HFFc6 (cell line): ENCODE results near the gene GRM2. TPM values are rescaled to one million over a fixed set of nuclear protein-coding genes. Genes with fewer than 3 reads are reported as not detected.

Experiments used
- DNase-seq: peaks from one replicate; pipeline ENCODE4 v3.0.0-alpha.2; 2018
- H3K27ac Mint-ChIP-seq: 2 replicates; pipeline ENCODE4 v1.8.0; 2020; ENCODE audit warnings: mild to moderate bottlenecking, mixed read lengths
- H3K27me3 Mint-ChIP-seq: 2 replicates; pipeline ENCODE4 v1.8.0; 2021; ENCODE audit warnings: mild to moderate bottlenecking, moderate library complexity, mixed read lengths; ENCODE audit not compliant: insufficient read depth
- H3K36me3 Mint-ChIP-seq: 2 replicates; pipeline ENCODE4 v1.8.0; 2021; ENCODE audit warnings: low read depth, mixed read lengths
- H3K4me1 Mint-ChIP-seq: 2 replicates; pipeline ENCODE4 v1.8.0; 2020; ENCODE audit warnings: low read depth, mixed read lengths
- H3K4me3 Mint-ChIP-seq: 2 replicates; pipeline ENCODE4 v1.8.0; 2020; ENCODE audit warnings: mild to moderate bottlenecking, moderate library complexity, mixed read lengths
- H3K9me3 Mint-ChIP-seq: 2 replicates; pipeline ENCODE4 v1.8.0; 2020; ENCODE audit warnings: mild to moderate bottlenecking, mixed read lengths
- total RNA-seq, 6 experiments: library from RNA; stranded (reverse); fragmentation: NEBNext Ultra II Directional; extraction: Animal tissue kit (Norgen Biotek cat#: 25700); gene quantifications; 2 replicates in 1 of 6; 3 replicates in 5 of 6; pipeline ENCODE4 v1.2.3, GENCODE V29; 2021
- TF ChIP-seq, protein P1 (sequence below): fragments of 200-600 bp; sonication (generic); IDR thresholded peaks from 2 replicates; pipeline ENCODE4 v1.5.0; 2021; ENCODE audit warnings: antibody characterized with exemption, mild to moderate bottlenecking

GRM2 gene
- total RNA-seq, 6 experiments from 2014 or later, result 0.02 TPM; not detected in 5

DNA sequence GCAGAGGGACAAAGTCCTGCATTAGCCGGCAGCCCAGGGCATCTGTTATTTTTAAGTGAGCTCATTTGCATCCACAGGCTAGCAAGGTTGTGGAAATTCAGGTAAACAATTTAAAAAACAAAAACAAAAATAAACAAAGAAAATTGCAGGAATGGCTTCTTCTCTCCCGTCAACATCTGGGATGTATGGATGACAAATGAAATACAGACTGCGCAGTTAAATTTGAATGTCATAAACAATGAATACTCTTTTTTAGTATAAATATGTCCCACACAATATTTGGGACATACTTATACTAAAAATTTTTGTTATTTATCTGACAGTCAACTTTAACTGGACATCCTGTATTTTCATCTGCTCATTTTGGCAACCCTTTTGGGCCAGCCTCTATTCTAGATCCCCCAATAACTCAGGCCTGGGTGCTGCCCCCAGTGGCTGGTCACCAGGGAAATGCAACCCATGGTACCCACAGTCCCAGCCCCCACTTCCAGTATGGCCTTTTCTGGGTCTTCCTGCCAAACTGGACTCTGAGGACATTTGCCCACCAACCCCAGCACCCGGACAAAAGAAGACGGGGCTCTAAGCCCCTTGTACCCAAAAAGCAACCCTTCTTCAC, 12.7 kb downstream of the GRM2 start:
- TF ChIP-seq, protein P1, sequence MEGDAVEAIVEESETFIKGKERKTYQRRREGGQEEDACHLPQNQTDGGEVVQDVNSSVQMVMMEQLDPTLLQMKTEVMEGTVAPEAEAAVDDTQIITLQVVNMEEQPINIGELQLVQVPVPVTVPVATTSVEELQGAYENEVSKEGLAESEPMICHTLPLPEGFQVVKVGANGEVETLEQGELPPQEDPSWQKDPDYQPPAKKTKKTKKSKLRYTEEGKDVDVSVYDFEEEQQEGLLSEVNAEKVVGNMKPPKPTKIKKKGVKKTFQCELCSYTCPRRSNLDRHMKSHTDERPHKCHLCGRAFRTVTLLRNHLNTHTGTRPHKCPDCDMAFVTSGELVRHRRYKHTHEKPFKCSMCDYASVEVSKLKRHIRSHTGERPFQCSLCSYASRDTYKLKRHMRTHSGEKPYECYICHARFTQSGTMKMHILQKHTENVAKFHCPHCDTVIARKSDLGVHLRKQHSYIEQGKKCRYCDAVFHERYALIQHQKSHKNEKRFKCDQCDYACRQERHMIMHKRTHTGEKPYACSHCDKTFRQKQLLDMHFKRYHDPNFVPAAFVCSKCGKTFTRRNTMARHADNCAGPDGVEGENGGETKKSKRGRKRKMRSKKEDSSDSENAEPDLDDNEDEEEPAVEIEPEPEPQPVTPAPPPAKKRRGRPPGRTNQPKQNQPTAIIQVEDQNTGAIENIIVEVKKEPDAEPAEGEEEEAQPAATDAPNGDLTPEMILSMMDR, result peak; percentile 63; the same call in 1 of the 2 replicates
- Mint-ChIP-seq H3K4me1 (no peaks in the 10 kb centered on the region), H3K27ac (no peak overlapping the region), H3K9me3 (no peaks in the 10 kb centered on the region), H3K4me3 (no peak overlapping the region), H3K27me3 (peaks cover 8% of the 10 kb centered on the region), H3K36me3 (no peaks in the 10 kb centered on the region)
- DNase-seq, result no peak

DNA sequence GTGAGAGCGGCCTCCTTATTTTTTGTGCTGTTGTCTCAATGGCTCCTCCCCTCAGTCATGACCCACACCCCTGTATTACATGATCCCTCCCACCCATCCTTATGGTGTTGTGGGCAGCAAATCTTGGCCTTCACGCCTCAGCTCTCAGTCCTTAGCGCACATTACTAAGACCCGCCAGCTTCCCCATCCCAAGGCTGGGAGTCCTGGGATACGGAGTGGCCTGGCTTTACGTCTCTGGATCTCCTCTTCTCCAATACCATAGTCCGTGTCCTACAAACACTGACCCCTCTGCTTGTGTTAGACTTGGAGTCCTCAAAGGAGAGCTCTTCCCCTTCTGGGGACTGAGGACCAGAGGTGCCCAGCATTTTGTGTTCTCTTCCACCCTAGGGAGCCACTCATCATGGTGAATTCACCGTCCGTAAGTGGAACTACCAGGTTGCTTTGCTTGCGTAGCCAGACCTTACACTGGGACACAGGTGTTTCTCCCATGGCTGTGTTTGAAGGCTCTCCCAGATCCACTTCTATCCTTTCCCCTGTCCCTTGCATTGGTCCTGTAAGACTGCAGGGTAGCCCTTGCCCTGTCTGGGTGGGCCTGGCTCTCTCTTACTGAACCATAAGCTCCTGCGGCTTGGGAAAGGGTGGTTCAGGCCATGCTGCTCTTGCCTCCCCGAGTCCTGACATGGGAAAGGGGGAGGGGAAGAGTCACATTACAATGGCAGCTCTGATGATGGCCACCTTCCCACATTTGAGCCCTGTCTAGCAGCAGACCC, 13.6 kb downstream of the GRM2 start:
- H3K27me3 Mint-ChIP-seq, result peaks cover 8% of the 10 kb centered on the region
- no peaks in the 10 kb centered on the region for H3K36me3 Mint-ChIP-seq
- TF ChIP-seq, protein P1, result no peak
- no peak for DNase-seq
- H3K4me3 Mint-ChIP-seq, result no peak overlapping the region
- H3K4me1 Mint-ChIP-seq, result no peaks in the 10 kb centered on the region
- no peak overlapping the region for H3K27ac Mint-ChIP-seq
- no peaks in the 10 kb centered on the region for H3K9me3 Mint-ChIP-seq

DNA sequence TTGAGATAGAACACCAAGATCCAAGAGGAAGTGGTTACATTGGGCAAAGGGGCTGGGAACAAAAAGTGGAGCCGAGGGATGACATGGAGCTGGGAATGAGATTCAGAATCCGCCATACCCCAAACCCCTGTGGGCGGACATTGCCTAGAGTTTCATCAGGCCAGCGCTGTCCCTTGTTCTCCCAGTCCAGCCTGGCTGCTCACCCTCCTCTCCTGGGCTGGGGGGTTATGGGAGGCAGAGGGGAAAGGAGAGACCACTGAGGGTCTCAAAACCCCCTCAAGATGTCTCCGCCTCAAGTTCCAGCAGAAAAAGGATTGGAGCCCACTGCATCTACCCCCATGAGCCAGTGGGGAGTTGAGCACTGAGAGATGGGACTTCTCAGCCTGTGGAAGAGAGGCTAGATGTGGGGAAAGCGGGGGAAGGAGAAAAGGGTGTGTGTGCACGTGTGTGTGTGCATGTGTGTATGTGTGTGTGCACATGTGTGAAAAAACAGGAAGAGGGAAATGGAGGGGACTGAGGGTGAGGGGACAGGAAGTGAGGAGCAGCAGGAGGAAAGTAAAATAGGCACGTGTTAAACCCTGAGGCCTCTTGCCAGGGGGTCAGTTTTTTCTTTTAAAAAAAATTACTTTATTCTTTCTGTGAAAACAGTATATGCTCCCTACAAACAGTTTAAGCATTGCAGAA, 14.3 kb downstream of the GRM2 start:
- TF ChIP-seq, protein P1, result no peak
- DNase-seq, result no peak
- Mint-ChIP-seq H3K9me3 (no peaks in the 10 kb centered on the region), H3K27me3 (peaks cover 8% of the 10 kb centered on the region), H3K27ac (no peak overlapping the region), H3K4me1 (no peaks in the 10 kb centered on the region), H3K36me3 (no peaks in the 10 kb centered on the region), H3K4me3 (no peak overlapping the region)

DNA sequence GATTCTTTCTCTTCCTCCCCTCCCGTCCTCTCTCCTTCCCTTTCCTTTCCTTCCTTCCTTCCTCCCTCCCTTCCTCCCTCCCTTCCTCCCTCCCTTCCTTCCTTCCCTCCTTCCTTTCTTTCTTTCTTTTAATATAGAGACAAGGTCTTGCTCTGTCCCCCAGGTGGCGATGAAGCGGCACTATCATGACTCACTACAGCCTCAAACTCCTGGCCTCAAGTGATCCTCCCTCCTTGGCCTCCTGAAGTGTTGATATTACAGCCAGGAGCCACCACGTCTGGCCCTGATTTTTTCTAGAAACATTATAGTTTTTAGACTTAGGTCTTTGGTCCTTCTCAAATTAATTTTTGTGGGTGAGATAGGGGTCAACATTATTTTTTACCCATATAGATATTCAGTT, 15.5 kb downstream of the GRM2 start:
- no peak for DNase-seq
- Mint-ChIP-seq H3K36me3 (no peaks in the 10 kb centered on the region), H3K27me3 (peaks cover 7% of the 10 kb centered on the region; the same call in 1 of the 2 replicates), H3K4me3 (no peak overlapping the region), H3K27ac (no peak overlapping the region), H3K4me1 (no peaks in the 10 kb centered on the region), H3K9me3 (no peaks in the 10 kb centered on the region)
- TF ChIP-seq, protein P1, result no peak

DNA sequence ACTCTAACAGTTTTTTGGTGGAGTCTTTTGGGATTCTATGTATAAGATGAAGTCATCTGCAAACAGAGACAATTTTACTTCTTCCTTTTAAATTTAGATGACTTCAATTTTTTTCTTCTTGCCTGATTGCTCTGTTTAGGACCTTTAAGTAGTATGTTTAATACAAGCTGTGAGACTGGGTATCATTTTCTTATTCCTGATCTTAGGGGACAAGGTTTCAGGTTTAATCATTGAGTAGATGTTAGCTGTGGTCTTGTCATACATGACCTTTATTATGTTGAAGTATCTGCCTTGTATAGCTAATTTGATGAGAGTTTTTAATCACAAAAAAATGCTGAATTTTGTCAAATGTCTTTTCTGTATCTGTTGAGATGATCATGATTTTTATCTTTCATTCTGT, 20.6 kb downstream of the GRM2 start:
- Mint-ChIP-seq H3K27me3 (peaks cover 7% of the 10 kb centered on the region; the same call in 1 of the 2 replicates), H3K4me1 (peaks cover 6% of the 10 kb centered on the region), H3K4me3 (no peak overlapping the region), H3K27ac (no peak overlapping the region), H3K36me3 (no peaks in the 10 kb centered on the region), H3K9me3 (no peaks in the 10 kb centered on the region)
- TF ChIP-seq, protein P1, result no peak
- DNase-seq, result no peak
